PC-9 (cell line): ENCODE results near the gene GTF2H3. TPM values are rescaled to one million over a fixed set of nuclear protein-coding genes. Genes with fewer than 3 reads are reported as not detected.

Experiments used
- BruUV-seq: library from RNA; stranded (reverse); fragments of 400-500 nt; replicated peaks from 2 replicates; lab custom pipeline; 2021; lab: Mats Ljungman, UMichigan
- CTCF ChIA-PET: fragments of 300-600 bp; sonication (Branson Sonifier 250); formaldehyde crosslinking; loops from one replicate; lab custom pipeline; 2022; ENCODE audit warnings: antibody characterized with exemption; lab: Charles Lee
- POLR2A ChIA-PET: fragments of 300-600 bp; sonication (Branson Sonifier 250); formaldehyde crosslinking; loops from one replicate; lab custom pipeline; 2022; ENCODE audit warnings: antibody characterized with exemption; ENCODE audit not compliant: unreplicated experiment; lab: Charles Lee
- DNase-seq, 2 experiments: peaks; one replicate each; pipeline versions ENCODE4 v3.0.0 to v3.0.0-alpha.2; 2015 to 2022; ENCODE audit warnings: mixed read lengths in 1 of 2
- H2AFZ ChIP-seq: fragments of 200-600 bp; sonication (generic); 2 replicates; pipeline ENCODE4 v1.8.1; 2017; ENCODE audit warnings: antibody characterized with exemption
- H3F3A ChIP-seq: fragments of 200-600 bp; sonication (generic); 2 replicates; pipeline ENCODE4 v1.8.1; 2017; ENCODE audit warnings: antibody characterized with exemption, mild to moderate bottlenecking, low read depth; ENCODE audit not compliant: insufficient read depth
- H3K27ac ChIP-seq: fragments of 200-600 bp; sonication (generic); 2 replicates; pipeline ENCODE4 v1.6.1; 2016; ENCODE audit warnings: mixed run types
- H3K27me3 ChIP-seq: fragments of 200-600 bp; sonication (generic); 2 replicates; pipeline ENCODE4 v1.6.1; 2016; ENCODE audit warnings: low read depth, mixed run types; ENCODE audit not compliant: insufficient read depth
- H3K36me3 ChIP-seq: fragments of 200-600 bp; sonication (generic); 2 replicates; pipeline ENCODE4 v1.6.1; 2016; ENCODE audit warnings: low read depth, mixed run types
- H3K4me1 ChIP-seq: fragments of 200-600 bp; sonication (generic); replicated peaks from 2 replicates; pipeline ENCODE4 v1.6.1; 2016; ENCODE audit warnings: mixed run types; ENCODE audit not compliant: insufficient read depth
- H3K4me2 ChIP-seq: fragments of 200-600 bp; sonication (generic); 2 replicates; pipeline ENCODE4 v1.6.1; 2017; ENCODE audit warnings: mixed run types
- H3K4me3 ChIP-seq: fragments of 200-600 bp; sonication (generic); 2 replicates; pipeline ENCODE4 v1.6.1; 2016; ENCODE audit warnings: mixed run types
- H3K79me2 ChIP-seq: fragments of 200-600 bp; sonication (generic); 2 replicates; pipeline ENCODE4 v1.6.1; 2017; ENCODE audit warnings: low read depth, mixed run types
- H3K9me2 ChIP-seq: fragments of 200-600 bp; sonication (generic); 2 replicates; pipeline ENCODE4 v1.8.1; 2017; ENCODE audit warnings: mild to moderate bottlenecking; ENCODE audit not compliant: insufficient read depth
- H3K9me3 ChIP-seq: fragments of 200-600 bp; sonication (generic); 2 replicates; pipeline ENCODE4 v1.8.1; 2016; ENCODE audit warnings: low read depth; ENCODE audit not compliant: insufficient read depth
- H4K20me1 ChIP-seq: fragments of 200-600 bp; sonication (generic); 2 replicates; pipeline ENCODE4 v1.8.1; 2017; ENCODE audit not compliant: insufficient read depth
- CTCF ChIP-seq: fragments of 200-600 bp; sonication (generic); conservative IDR thresholded peaks from 2 replicates; pipeline ENCODE4 v1.6.1; 2017; ENCODE audit warnings: mixed run types, antibody characterized with exemption, mild to moderate bottlenecking, moderate library complexity
- EZH2 ChIP-seq: fragments of 200-600 bp; sonication (generic); IDR thresholded peaks from 2 replicates; pipeline ENCODE4 v1.8.0; 2017; ENCODE audit warnings: antibody characterized with exemption, low read depth
- intact Hi-C: fragments of 100-400 bp; cut with micrococcal nuclease; formaldehyde crosslinking; loops from one replicate; pipeline ENCODE4 v1.10.0; 2022; ENCODE audit not compliant: unreplicated experiment
- total RNA-seq: library from RNA; stranded (reverse); gene quantifications from 2 replicates; pipeline ENCODE4 v1.2.3, GENCODE V29; 2021

GTF2H3 gene
- total RNA-seq, 1 experiment from 2014 or later: 42.9 TPM

- Histone ChIP-seq H3K79me2 (0 out of 2 replicates have a peak, but pooled peaks cover 5% of the 10 kb centered on the region), H3K9me2 (no peaks in the 10 kb centered on the region), H3K4me3 (no peak overlapping the region), H4K20me1 (peaks cover 4% of the 10 kb centered on the region; the same call in 1 of the 2 replicates), H3K4me1 (no peaks in the 10 kb centered on the region), H3K27me3 (no peaks in the 10 kb centered on the region), H2AFZ (no peak overlapping the region), H3K9me3 (no peaks in the 10 kb centered on the region), H3K27ac (no peak overlapping the region), H3K36me3 (peaks cover 6% of the 10 kb centered on the region), H3F3A (no peaks in the 10 kb centered on the region), H3K4me2 (no peak overlapping the region)
- DNase-seq: no peak
- CTCF ChIA-PET: no interaction called here
- no peak for TF ChIP-seq EZH2
- no peak for TF ChIP-seq CTCF
- intact Hi-C loops: no loop called here
- POLR2A ChIA-PET: no interaction called here
- BruUV-seq: no TSS peak
Measured at GRCh38 chr12:123643911-123644310, 10.3 kb downstream of the GTF2H3 start.

GRCh38 chr12:123645380-123645779 is 11.8 kb downstream of the GTF2H3 start:
- no TSS peak for BruUV-seq
- no peak for DNase-seq
- ChIA-PET POLR2A (no interaction called here), CTCF (no interaction called here)
- Histone ChIP-seq H2AFZ (no peak overlapping the region), H3K36me3 (peaks cover 6% of the 10 kb centered on the region), H3K9me3 (no peaks in the 10 kb centered on the region), H3K4me1 (no peaks in the 10 kb centered on the region), H3K27ac (no peak overlapping the region), H3K4me2 (no peak overlapping the region), H3K9me2 (no peaks in the 10 kb centered on the region), H3F3A (no peaks in the 10 kb centered on the region), H3K4me3 (no peak overlapping the region), H4K20me1 (peaks cover 4% of the 10 kb centered on the region; the same call in 1 of the 2 replicates), H3K79me2 (0 out of 2 replicates have a peak, but pooled peaks cover 5% of the 10 kb centered on the region), H3K27me3 (no peaks in the 10 kb centered on the region)
- no peak for TF ChIP-seq EZH2
- TF ChIP-seq CTCF: no peak
- intact Hi-C loops: no loop called here

- ChIA-PET CTCF (no interaction called here), POLR2A (no interaction called here)
- DNase-seq: no peak
- Histone ChIP-seq H3K4me1 (no peaks in the 10 kb centered on the region), H3K9me3 (no peaks in the 10 kb centered on the region), H4K20me1 (peaks cover 4% of the 10 kb centered on the region; the same call in 1 of the 2 replicates), H3K27me3 (no peaks in the 10 kb centered on the region), H2AFZ (no peak overlapping the region), H3K4me3 (no peak overlapping the region), H3K27ac (no peak overlapping the region), H3F3A (no peaks in the 10 kb centered on the region), H3K4me2 (no peak overlapping the region), H3K9me2 (no peaks in the 10 kb centered on the region), H3K79me2 (0 out of 2 replicates have a peak, but pooled peaks cover 5% of the 10 kb centered on the region), H3K36me3 (peaks cover 9% of the 10 kb centered on the region)
- TF ChIP-seq CTCF (no peak), EZH2 (no peak)
- BruUV-seq: no TSS peak
- intact Hi-C loops: no loop called here
Measured at GRCh38 chr12:123645878-123646277, 12.2 kb downstream of the GTF2H3 start.
